A673 (cell line): ENCODE data around the gene KRT79.

Experiments
- EZH2 ChIP-seq: fragments of 200-600 bp; sonication (generic); IDR thresholded peaks from 2 replicates; pipeline ENCODE4 v1.6.1; 2017; ENCODE audit warnings: borderline replicate concordance, low read depth, mild to moderate bottlenecking, mixed read lengths, antibody characterized with exemption, low read length; ENCODE audit not compliant: poor library complexity, severe bottlenecking
- TF ChIP-seq, protein P1 (sequence below): fragments of 300-800, 200-600 bp; sonication (generic); conservative IDR thresholded peaks from 2 replicates; pipeline ENCODE4 v1.5.1; 2017; ENCODE audit warnings: low read depth, mild to moderate bottlenecking, antibody characterized with exemption, low read length, moderate library complexity, mixed read lengths

DNA sequence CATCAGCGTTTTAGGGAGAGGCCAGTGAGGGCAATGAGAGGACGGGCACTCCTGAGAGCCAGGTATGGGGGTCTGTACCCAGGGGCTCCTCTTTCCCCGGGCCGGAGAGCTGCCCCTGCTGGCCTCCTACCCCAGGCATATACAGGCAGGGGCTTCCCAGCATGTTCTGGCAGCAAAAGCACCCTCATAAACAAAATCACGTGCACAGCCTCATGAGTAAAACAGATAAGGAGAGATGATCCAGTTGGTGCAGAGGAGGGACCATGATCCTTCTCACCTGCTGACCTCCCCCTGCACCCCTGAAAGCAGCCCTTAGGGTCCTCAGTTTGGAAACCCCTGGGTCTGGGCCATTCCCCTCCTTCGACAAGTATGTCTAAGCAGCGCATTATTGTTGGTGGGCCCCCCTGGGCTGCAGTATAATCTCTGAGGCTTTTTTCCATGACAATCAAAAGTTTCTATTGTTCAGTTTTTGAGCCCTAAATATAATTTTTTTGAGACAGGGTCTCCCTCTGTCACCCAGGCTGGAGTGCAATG is 15.2 kb downstream of the KRT79 start:
- TF ChIP-seq, protein P1, sequence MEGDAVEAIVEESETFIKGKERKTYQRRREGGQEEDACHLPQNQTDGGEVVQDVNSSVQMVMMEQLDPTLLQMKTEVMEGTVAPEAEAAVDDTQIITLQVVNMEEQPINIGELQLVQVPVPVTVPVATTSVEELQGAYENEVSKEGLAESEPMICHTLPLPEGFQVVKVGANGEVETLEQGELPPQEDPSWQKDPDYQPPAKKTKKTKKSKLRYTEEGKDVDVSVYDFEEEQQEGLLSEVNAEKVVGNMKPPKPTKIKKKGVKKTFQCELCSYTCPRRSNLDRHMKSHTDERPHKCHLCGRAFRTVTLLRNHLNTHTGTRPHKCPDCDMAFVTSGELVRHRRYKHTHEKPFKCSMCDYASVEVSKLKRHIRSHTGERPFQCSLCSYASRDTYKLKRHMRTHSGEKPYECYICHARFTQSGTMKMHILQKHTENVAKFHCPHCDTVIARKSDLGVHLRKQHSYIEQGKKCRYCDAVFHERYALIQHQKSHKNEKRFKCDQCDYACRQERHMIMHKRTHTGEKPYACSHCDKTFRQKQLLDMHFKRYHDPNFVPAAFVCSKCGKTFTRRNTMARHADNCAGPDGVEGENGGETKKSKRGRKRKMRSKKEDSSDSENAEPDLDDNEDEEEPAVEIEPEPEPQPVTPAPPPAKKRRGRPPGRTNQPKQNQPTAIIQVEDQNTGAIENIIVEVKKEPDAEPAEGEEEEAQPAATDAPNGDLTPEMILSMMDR = no peak
- no peak for TF ChIP-seq EZH2
